GM18507 (cell line): ENCODE measurements around the gene FAM222A.

ENCODE experiments used
- DNase-seq: peaks from one replicate; pipeline ENCODE4 v3.0.0; 2011; ENCODE audit warnings: low read depth; ENCODE audit not compliant: insufficient read length; ENCODE audit errors: extremely low spot score
- FAIRE-seq: peaks from 2 replicates; lab custom pipeline; 2011; peaks lifted over from hg19 to GRCh38; lab: Jason Lieb, UNC

FAM222A gene

DNA sequence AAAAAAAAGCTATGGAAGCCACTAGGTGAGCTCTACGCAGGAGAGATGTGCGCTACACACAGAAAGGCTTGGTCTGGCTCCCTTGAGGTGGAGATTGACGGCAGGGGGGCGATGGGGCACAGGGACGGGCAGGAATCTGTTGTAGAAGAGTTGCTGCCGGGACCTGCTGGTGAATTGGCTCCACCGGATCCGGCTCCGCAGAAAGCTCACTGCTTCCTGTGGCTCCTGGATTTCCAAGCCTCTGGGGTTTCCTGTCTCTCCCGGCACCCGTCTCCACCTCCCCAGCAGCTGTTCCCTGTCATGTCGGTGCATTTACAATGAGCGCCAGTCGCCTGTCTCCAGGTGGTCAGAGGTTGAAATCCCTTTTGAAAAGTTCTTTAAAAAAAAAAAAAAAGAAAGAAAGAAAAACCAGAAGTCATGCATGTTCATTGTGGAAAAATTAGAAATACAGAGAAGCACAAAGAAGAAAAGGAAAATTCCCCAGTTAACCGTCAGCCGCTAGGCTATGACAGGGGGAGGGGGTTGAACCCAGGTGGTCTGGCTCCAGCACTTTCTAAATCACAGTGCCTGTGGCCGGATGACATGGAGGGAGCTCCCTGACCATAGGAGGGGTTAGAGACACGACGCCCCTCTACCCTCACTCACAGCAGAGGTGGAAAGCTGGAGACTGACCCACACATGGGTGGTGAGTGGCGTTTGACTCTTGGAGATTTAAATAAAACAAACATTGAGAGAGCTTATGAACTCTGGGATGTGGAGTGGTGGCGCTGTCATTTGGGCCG, 20.8 kb downstream of the FAM222A start:
- DNase-seq (no peak), FAIRE-seq (no peak)

DNA sequence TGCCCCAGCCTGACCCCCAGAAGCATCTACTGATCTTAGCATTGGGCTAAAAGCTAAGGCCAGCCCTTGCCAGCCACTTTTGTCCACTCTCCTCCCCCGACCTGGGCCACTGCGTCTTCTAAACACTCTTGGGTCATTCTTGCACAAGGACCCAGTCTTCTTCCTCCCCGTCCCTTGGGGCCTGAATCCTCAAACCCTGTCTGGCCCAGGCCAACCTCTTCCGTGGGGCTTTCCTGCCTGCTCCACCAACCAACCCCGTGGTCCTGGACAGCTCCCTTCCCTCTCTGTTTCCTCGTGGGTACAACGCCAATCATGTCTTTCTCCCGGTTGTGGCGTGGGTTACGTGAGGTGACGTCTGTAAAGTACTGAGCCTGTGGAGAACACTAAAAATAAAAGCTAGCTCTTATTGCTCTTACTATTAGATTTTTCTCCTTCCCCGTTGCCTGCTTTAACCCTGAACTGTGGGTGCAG, 21.5 kb downstream of the FAM222A start:
- no peak for FAIRE-seq
- no peak for DNase-seq

DNA sequence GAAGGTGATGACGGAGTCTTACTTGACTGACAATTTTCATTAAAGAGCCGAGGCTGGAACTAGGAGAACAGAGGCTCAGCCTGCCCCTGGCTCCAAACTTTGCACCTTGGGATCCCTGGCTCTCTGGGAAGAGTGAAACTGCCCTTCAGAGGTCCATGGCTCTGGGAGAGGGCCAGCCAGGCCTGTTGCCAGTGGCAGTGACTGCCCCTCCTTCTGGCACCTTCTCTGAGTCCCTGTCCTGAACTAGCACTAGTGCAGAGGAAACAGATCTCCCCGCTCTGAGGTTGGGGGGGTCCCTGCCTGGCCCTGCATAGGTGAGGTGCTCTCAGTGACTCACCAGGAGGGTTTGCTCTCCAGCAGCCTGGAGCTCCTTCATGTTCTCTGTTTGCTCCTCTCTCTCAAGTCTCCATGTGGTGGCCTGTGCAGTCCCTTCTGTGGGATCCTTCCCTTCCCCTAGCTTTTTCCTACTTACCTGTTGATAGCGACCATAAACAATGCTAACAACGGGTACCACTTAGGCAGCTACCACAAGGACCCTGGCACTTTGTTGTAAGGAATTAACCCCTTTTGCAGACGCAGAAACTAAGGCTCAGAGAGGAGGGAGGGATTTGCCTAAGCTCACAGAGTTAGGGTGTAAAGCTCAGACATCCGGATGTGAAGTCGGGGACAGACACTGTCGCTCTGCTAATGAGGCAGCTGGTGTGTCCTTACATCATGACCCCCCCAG, 22.4 kb downstream of the FAM222A start:
- FAIRE-seq (no peak), DNase-seq (no peak)

DNA sequence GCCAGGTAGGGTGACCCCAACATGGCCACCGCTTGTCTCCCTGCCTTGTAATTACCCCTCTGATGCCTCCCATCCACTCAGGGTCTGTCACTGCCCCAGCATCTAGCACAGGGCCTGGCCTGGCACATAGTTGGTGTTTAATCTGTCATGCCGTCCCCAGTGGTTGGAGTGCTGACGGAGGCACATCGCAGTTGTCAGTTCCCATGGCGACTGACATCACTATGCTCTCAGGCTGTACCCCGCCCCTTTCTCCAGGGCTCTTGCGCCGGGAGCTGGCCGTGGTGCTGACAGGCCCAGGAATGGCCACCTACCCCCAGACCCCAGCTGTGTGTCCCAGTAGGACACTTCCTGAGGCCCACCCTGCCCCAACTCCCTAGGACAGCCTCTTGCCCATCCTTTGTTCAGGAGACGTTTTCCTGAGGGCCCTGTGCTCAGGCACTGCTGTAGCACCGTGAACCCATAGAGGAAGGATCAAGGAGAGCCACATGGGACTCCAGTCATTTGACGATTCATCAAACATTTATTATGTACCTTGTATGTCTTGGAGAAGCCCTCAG, 23.0 kb downstream of the FAM222A start:
- FAIRE-seq = no peak
- no peak for DNase-seq

DNA sequence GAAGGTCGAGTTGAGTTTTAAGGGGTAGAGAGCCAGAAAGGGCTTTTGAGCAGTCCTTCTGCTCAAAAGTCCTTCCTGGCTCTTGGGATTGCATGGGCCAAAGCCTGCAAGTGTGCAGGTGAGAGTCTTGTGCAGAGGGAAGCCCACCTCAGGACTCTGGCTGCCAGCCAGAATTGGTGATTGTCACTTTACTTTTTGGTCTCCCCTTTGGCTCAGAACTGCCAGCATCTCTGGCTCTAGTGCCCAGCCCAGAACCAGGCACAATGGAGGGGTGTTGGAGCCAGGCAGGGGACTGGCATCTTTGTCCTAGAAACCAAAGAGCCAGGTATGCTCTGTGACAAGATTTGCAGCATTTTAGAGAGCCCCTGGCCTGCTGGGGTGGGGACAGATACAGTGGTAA, 23.5 kb downstream of the FAM222A start:
- DNase-seq = no peak
- no peak for FAIRE-seq

DNA sequence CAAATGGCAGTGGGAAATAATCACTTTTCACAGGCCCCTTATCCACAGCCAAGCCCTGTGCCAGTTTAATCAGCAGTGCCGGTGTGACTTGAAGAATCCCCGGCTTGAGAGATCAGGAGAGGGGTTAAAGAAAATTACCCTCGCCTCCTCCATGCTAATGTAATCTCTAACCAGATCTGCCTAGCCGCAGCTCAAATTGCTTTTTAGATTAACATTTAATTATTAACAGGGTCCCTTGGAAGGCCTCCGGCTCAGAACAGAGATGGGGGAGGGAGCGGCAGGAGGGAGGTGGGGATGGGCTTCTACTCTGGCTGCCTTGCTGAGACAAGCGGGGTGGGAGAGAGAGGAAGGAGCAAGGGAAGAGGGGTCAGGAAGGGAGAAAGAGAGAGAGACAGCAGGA, 24.0 kb downstream of the FAM222A start:
- DNase-seq = no peak
- FAIRE-seq = no peak

DNA sequence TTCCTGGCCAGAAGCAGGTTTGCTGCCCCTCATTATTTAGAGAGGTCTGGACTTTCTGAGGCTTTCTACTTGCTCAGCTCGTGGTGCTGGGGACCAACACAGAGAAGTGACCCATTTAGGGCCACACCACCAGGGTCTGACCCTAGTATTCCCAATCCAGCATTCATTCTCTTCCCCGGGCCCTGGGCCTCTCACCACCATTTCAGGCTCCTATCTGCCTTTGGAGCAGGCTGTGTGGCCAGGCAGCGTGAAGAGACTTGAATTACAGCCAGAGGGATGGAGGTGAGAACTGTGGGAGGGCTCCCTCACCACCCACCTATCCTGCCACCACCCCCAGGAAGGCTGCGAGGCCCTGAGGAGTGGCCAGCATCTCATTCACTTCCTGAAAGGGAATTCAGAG, 24.6 kb downstream of the FAM222A start:
- DNase-seq (no peak), FAIRE-seq (no peak)

DNA sequence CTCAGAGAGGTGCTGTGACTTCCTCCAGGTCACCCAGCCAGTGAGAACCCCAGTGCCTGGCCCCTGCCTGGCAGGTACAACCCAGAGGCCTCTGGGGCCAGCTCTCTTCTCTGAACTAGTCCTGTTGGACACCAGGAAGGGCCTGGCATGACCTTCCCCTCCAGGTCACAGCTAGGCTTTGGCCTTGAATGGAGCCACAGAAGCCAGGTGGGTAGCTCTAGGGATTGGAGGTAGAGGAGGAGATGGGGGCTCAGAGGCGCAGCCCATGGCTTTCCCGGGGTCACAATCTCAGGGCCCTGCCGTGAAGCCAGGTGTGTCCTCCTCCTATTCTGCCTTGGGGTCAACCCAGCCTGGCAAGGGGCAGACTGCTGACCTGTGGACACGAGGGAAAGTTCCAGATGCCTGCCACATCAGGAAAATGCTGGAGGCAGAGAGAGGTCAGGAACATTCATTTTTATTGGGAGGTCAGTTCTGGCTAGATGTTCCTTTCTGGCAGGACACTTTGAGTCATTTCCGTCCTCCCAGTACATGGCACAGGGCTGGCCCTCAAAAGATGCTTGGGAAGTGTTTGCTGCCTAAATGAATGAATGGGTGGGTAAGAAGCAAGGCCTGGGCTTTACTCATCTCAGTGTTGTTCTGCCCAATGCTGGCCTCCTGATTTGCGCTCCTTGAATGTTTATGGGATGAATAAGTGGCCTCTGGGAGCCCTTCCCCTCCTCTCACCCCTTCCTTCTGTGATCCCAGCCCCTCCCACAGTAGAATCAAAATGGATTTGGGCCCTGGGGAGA, 25.4 kb downstream of the FAM222A start:
- DNase-seq = no peak

DNA sequence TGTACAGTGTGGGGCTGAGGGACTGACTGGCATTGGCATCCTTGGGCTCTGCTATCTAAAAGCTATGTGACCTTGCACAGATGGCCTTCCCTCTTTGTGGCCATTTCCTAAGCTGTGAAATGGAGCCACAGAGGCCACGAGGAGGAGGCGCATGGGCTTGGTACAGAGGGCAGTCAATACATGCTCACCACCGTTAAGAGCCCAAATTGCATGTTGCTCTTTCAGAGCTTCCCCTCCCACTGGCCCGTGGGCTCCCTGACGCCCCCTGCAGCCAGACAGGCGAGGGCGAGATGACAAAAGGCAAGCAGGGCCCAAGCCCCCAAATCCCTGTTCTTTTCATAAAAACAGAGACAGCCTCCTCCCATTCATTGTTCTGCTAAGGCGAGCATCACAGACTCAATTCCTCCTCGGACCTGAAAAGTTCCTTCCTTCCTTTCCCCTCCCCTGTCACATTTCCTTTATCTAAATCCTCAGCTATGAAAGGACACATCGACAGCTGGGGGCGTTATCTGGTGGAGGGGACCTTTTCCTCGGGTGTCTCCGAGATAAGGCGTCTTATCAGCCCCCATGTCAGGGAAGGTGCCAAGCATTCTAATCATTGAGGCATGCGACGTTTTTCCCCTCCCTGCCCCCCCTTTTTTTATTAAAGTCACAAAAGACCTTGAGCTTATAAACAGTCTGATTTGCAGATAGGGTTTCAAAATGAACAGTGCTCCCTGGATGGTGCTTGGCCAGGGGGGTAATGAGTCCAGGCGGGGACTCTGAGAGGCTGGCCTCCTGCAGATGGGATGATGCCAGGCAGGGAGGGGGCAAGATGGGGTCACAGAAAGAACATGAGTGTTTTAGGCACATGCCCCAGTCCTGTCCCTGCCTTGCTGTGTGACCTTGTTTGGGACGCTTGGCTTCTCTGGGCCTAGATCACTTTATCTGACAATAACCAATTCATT, 26.4 kb downstream of the FAM222A start:
- FAIRE-seq = no peak
- DNase-seq = no peak

More for the DNA sequence above, 25.4 kb downstream of the FAM222A start:
- no peak for FAIRE-seq

DNA sequence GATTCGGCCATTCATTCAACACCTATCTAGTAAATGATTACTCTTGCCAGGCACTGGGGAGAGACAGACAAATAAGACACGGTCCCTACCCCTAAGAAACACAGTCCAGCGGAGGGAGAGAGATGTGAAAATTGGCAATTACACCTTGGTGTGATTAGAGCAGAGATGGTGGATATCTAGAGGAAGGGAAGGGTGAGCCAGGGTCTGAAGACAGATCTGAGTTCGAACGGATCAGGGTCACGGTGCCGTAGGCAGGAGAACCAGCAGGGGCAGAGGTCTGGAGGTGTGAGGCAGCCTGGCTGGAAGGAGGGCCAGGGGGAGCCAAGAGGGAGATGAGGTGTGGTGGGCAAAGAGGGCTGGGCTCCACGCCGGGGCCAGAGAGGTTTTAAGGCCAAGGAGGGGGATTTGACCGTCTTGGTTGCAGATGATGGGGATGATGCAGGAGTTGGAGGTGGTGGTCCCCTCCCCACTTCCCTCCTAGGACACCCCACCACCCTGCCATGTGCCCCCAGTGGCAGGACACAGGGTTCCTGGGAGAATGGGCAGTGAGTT, 27.1 kb downstream of the FAM222A start:
- DNase-seq (no peak), FAIRE-seq (no peak)

DNA sequence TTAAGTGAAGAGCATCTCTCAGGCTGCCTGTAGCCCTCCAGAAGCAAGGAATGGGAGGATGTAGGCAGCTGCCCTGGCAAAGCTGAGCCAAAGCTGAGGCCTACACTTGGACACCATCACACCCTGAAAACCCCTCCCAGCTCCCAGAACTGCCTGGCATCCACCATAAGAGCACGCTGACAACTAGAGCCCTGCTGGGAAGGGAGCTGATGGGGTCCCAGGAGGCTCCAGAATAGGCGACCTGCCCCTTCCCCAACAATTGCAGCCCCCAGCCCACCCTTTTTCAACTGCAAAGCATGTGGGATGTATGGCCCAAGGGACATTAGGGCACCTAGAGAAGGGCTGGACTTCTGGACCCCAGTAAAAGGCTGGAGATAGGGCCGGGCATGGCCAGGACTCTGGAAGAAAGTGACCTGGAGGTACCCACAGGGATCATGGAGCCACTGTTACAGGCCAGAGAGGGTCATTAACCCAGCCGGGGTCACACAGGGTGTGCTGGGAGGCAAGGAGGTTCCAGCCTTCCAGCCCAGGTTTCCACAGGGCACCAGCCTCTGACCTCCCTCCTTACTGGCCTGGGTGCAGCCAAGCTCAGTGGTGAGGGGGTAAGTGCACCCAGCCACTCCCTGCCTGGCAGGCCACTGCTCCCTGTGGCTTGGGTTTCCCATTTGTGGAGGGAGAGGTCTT, 27.8 kb downstream of the FAM222A start:
- FAIRE-seq (no peak), DNase-seq (no peak)

DNA sequence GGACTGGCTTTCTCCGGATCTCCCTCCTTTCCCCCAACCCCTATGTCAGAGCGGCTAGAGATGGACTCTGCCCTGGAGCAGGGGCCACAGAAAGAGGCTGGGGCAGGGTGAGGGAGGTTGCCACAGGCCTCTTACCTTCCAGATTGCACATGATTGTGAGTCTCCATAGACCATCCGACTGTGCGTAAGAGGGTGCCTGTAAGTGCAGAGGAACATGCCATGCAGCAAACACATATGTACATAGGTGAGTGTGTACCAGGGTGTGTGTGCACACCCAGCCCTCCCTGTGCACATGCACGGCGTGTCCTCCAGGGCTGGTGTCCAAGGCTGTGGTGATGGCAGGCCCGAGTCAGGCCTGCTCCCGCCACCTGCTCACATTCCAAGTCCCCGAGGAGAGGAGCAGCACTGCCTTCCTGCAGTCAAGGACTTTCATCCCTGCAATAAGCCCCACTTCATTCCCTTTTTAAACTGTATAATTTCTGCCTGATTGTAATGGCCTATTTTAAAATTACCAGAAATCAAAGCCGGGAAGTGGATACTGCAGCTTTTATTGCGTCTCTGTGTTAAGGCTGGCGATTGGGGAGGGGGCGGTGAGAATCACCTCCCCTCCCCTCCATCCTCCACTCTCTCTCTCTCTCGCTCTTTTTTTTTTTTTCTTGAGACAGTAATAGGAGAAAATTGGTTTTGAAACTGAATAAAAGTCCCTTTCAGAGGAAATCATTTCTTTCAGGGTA, 28.5 kb downstream of the FAM222A start:
- DNase-seq = no peak
- FAIRE-seq = no peak

DNA sequence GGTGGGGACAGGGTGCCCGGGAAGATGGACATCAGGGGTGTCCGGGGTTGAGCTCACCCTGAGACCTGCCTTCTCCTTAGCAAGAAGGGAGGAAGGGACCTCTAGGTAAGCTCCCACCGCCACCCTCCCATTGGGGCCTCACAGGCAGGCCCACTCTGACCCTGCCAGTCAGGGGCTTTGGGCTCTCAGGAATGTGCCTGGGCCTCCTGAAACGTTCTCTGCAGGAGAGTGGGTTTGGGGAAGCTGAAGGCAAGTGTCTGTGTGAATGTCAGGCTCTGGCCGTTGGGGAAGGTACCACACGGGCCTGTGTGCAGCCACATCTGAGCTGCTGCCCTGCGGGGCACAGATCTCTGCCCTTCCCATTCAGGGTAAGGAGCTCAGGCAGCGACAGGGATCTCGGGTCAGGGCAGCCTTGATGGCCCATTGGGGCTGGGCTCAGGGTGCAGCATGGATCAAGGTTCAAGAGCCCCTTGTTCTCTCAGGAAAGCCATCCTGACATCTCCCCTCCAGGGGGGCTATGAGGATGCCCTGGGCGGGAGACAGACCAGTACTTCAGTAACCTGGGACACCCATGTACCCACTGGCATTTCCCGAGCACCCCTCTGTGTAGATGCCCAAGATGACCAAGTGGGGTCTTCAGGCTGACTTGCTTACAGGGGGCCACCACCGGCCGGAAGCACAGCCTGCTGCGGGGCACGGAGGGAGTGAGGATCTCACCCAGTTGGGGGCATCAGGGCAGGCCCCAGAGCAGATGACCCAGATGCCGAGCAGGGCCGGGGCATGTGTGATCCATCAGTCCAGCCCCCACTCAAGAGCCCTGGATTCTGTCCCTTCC, 29.7 kb downstream of the FAM222A start:
- FAIRE-seq = no peak
- no peak for DNase-seq

DNA sequence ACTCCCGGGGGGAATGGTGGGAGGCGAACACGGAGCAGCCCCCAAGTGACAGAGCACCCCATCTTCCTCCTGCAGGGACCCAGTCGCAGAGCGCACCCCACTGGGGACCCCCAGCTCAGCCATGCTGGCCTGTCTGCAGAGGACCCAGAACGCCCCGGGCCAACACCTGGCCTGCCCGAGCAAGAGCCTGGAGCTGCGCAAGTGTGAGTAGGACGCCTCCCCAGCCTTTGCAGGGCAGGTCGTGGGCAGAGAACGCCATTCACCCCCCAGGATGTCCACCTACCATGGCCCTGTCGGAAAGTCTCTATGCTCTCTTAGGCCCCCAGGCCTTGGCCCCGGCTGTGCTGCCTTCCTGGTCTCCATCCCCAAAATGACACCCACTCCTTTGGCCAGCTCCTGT, 30.4 kb downstream of the FAM222A start:
- no peak for DNase-seq
- FAIRE-seq = no peak

DNA sequence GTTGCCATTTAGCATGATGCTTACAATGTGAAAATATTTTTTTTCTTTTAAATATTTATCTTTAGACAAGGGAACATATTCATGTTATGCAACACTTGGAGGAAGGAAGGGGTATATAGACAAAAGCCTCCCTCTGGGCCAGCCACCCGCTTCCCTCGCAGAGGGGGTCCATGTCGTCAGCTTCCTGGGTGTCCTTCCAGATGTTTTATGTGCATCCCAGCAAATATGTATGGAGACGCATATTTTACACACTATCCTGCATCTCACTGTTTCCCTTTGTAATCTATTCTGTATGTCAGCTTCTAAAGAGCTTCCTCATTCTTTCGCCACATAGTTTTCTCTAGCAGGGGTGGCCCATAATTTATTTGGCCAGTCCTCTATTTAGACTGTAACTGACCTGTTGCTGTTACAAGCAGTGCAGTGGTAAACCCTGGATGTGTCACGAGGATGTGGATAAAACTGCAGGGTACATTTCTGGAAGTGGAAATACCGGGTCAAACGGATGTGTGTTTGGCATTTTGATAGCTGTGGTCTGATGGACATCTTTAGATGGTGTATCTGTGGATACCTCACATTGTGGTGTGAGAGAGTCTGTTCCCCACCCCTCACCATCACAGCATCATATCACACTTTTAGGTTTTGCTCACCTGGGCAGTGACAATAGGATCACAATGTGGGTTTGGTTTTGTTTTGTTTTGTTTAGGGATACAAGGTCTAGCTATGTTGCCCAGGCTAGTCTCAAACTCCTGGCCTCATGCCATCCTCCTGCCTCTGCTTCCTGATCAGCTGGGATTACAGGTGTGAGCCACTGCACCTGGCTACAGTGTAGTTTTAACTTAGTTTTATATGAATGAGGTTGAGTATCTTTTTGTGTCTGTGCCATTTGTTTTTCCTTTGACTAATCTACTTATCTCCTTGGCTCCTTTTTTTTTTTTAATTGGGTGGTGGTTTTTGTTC, 31.6 kb downstream of the FAM222A start:
- DNase-seq (no peak), FAIRE-seq (no peak)
